ENCODE results near the gene IL1RL2.

Gene IL1RL2

DNA sequence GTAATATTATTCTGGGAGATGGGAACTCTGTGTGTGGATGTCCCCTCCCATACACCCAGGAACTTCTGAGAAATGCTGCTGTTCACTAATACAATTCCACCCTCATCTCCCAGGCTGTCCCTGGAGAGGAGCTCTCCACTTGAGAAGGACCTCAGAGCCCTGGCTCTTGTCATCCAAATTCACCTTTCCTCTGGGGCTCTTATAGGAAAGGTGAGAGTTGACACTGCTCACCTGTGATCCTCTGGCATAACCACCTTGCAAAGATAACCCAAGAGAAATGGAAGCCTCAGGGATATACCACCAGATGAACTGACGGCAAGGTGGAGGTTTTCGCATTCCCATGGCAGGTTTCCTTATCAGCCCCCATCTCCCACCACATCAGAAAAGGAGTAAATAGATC lies 52.0 kb downstream of the IL1RL2 start:
- no peak for DNase-seq (ENCODE audit: low read depth)

DNA sequence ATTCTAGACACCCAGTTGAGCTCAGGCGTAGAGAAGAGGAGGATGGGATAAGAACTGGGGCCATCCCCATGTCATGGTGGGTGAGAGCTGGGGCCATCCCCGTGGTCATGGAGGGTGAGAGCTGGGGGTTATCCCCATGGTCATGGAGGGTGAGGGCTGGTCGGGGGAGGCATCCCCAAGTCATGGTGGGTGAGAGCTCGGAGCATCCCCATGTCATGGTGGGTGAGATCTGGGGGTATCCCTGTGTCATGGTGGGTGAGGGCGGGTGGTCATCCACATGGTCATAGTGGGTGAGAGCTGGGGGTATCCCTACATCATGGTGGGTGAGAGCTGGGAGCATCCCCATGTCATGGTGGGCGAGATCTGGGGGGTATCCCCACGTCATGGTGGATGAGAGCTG lies 52.5 kb downstream of the IL1RL2 start:
- no peak for DNase-seq (ENCODE audit: low read depth)

DNA sequence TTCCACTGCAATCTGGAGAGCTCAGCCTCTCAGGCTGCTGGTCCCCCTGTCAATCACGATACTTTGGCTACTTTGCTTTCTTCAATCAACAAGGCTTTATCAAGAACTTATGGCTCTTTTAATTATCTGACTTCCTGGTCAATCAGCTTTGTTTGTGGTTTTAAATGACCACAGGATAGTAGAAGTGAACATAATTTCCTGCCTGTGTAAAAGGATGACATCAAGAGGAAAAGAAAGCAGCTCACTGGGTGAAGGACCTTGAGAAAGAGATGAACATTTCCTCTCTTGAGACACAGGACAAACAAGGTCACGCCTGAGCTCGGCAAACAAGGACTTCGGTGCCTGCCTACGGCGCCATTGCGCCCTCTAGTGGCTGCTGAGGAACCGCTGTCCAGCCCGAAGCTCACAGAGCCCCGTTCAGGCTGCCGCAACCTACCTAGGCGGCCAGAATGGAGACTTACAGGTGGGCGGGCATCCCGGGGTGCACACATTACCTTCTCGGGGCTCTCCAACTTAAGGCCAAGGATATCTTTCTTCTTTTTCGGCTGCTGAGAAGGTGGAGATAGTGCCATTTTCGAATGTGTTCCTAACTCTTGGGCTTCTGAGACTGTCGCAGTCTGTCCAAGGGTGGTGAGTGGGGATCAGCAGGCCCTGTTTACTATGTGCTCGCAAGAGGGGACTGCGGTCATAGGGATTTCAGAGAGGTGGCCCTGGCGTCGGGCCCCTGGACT lies 54.0 kb downstream of the IL1RL2 start:
- DNase-seq (ENCODE audit: low read depth) = peak; percentile 89

DNA sequence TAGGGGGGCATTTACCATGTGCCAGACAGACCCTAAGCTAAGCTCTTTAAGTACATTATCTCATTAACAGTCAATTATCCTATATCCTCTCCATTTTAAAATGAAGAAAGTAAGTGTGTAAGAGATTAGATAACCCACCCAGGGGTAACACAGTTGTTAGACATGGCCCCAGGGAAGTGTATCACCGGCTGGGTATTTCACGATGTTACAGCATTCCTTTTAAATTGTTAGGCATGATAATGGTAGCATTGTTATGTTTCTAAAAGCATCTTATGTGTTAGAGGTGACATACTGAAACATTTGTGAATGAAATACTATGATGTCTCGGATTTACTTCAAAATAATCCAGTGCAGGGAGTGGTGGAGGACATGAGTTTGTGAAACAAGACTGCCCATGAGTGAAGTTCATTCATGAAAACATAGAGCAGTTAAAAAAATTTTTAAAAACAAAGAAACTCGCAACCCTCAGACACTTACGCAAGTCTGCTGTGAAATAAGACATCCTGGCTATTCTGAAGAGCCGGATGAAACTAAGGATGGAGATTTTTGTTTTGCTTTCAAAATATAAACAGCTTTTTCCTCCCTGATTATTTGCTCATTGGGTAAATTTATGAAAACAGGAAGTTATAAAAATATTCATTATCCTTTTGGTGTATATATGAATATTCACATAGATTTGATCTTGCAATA lies 54.9 kb downstream of the IL1RL2 start:
- no peak for DNase-seq (ENCODE audit: low read depth)

DNA sequence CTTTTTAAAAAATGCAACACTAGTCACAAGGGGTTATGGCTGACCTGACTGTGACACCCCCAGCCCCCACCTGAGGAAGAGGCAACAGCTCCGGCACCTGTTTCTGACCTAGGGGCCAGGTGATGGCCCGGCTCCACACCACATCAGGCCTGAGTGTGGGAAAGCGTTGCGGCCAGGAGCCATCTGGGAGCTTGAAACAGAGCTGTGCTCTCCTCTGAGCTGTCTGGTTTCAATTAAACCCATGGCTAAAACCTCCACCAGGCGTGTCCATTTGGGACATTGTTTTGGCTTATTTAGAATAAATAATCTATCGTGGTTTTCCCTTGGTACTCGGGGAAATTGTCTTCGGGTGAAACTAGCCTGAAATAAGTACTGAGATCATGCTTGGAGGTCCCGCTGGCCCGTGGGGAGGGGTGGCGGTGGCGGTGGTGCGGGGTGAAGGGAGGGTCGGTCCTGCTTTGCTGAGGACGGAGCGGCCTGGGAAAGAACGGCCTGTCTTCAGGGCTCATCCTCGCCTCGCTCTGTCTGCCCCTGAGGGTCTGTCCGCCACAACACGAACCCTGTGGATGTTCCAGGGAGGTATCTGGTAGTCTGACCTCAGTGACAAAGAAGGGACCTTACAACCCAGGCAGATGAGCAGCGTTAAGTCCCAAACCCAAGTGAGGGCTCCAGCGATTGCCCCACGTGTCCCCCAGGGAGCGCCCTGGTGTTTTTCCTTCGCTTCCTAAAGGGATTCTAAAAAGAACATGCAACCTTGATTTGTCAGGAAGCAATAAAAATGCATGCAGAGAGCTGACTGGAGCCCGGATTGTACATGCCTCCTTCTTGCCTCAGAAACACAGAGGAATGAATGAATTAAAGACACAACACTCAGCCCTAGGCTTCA lies 58.7 kb downstream of the IL1RL2 start:
- DNase-seq (ENCODE audit: low read depth) = no peak

DNA sequence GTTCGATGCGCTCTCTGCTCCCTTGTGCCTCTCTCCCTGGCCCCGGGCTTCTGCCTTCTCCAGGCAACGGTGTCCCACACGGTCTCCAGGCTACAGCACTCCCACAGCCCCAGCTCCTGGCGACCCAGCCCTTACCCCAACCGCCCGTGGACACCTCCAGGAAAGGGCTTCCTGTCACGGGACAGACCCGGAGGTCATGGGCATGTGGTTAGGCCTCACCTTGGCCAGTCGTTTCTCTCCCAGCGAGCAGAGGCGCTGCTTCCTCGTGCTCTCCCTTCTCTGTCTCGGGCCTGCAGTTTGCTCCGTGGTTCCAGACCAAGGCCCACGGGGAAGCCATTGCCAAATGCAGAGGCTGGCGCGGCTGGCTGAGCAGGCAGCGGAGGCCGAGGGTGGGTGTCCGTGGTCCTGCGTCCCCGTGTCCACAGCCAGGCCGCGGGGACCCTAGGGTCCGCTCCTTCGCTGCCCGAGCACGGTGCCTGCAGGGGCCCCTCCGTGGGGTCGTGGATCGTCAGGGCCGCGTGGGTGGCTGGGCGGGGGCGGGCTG lies 63.5 kb downstream of the IL1RL2 start:
- DNase-seq (ENCODE audit: low read depth) = no peak

DNA sequence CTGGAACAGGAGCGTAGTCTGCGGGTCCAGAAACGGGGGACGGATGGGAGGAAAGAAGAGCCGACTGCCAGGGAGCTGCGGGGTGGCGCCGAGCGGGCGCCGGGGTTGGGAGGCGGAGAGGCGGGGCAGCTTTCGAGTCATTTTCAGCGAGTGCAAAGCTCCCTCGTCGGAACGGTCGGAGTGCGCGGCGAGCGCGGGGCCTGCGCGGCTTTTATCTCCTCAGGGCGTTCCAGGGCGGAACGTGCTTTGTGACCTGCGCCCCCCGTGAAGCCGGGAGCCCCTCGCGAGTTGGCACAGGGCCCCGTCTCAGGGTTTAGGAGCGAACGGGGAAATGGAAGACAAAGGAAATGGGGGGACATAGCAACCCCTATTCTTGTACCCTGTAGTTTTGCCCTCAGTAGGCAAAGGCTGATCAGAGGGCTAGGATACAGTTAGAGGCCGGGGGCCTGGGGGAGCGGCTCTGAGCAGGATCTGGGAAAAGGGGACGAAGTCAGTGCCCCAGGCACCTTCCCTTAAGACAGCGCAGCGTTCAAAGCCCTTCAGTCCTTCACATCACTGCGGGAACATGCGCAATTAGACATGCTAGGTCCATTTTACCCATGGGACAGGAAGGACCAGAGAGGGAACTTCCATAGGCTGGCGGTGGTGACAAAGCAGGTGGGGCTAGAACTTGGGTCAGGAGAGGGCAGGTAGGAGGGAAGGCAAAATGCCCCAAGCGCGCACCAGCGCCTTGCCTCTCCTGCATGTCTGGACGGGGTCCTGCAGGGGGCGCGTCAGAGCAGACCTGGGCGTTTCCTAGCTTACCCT lies 64.4 kb downstream of the IL1RL2 start:
- no peak for DNase-seq (ENCODE audit: low read depth)

DNA sequence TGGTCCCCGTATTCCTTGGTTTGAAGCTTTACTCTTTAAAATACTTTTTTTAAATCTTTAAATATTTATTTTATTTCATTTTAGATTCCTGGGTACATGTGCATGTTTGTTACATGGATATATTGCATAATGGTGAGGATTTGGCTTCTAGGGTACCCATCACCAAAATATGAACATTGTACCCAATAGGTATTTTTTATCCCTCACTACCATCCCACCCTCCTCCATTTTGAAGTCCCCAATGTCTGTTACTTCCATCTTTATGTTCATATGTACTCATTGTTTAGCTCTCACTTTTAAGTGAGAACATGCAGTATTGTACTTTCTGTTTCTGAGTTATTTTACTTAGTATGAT lies 65.0 kb downstream of the IL1RL2 start:
- DNase-seq (ENCODE audit: low read depth) = no peak

DNA sequence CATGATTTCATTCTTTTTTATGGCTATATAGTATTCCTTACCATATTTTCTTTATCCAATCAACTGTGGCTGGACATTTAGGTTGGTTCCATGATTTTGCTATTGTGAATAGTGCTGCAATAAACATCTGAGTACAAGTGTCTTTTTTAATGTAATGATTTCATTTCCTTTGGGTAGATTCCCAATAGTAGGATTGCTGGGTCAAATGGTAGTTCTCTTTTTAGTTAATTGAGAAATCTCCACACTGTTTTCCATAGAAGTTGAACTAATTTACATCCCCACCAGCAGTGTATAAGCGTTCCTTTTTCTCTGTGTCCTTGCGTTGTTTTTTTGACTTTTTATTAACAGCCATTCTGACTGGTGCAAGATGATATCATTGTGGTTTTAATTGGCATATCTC lies 65.4 kb downstream of the IL1RL2 start:
- DNase-seq (ENCODE audit: low read depth) = no peak

DNA sequence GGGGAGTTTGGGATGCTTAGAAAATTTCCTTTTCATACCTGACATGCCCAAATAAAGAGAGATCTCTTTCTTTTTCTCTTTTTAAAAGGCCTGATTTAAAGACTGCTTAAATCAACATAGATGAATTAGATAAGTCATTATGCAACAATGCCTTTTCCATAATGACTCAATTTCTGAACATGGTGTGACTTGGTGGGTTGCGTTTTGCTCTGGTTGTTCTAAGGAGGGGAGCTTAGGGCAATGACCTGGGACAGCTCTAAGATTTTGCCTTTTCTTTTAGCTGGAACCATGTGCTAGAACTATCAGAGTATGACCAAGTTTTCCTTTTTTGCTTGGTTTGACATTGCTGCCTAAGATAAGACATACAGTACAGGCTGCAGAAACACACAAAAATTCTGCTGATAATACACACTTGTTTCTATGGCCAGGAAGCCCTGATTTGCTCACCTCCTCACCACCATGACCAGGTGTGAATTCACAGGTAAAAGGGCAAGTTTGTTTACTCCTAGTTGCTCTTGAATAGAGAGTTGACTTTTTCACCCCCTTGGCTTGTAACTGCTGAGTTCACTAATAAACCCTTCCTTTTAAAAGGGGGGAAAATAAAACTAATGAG lies 66.4 kb downstream of the IL1RL2 start:
- no peak for DNase-seq (ENCODE audit: low read depth)

DNA sequence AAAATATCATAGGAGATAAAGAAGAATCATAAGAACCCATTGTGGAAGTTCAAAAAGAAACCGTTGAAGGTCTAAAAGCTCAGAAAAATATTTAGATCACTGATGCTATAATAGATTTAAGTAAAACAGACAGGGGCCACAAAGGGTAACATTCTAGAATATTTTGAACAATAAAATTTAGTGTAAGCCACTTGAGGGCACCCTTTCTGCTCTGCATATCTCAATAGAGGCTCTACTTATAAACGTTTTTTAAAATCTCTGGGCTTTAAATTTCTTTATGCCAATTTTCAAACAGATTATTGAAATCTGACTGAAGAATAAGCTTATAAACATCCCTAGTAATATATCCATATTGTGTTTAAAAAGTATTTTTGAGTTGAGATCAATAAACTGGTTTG lies 66.9 kb downstream of the IL1RL2 start:
- no peak for DNase-seq (ENCODE audit: low read depth)

DNA sequence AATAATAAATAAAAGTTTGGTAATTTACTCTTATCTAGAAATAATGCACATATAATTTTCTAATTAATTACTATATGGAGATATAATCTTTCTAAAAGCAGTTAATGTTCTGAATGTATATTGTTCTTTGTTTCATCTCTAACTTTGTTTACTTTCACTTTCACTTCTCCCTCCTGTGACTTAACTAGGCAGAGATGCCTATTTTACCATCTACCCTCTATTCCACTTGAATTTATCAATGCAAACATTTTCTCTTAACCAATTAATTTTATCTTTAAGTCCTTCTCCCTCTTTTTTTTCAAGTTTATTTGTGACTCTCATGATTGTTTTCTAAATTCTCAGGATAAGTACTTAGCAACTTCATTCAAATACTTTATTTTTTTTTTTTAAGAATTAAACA lies 69.5 kb downstream of the IL1RL2 start:
- no peak for DNase-seq (ENCODE audit: low read depth)

DNA sequence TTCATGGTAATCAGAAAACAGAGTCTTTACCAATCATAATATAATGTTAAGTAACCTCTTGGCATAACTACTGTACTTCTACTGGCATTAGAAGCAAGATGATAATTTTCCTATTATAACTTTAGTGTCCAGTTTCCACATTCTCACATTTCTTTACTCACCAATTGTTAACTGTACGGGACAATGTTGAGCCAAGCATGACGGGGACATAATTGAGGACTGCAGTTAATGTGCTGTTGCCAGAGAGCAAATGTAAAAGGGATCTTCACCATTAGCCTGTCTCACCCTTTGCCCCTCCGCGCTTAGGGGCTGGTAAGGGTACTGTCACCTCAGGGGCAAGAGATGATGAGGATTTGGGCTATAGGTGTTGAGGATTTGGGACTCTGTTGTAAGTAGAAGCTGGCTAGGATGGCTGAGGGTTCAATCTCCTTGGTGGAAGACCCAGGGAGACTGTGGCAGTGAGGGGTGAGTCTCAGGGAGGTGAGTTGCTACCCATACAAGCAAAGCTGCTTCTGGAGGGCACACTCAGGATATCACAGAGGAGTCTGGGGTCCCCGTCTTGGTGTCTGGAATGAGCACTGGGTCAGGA lies 70.1 kb downstream of the IL1RL2 start:
- no peak for DNase-seq (ENCODE audit: low read depth)

DNA sequence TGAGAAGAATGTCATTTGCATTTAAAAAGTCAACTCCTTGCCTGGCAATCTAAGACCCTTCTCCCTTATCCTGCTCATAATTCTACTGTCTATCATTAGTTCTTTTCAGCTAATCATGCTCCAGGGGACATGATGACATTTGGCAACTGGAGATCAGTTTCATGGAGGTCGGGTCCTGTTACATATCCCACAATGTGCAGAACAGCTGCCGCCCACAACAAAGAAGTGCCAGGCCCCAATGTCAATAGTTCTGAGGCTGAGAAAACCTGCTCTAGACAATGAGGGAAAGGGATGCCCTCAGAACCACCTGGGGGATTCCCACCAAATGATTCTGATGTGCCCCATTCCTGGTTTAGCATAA lies 71.2 kb downstream of the IL1RL2 start:
- no peak for DNase-seq (ENCODE audit: low read depth)

DNA sequence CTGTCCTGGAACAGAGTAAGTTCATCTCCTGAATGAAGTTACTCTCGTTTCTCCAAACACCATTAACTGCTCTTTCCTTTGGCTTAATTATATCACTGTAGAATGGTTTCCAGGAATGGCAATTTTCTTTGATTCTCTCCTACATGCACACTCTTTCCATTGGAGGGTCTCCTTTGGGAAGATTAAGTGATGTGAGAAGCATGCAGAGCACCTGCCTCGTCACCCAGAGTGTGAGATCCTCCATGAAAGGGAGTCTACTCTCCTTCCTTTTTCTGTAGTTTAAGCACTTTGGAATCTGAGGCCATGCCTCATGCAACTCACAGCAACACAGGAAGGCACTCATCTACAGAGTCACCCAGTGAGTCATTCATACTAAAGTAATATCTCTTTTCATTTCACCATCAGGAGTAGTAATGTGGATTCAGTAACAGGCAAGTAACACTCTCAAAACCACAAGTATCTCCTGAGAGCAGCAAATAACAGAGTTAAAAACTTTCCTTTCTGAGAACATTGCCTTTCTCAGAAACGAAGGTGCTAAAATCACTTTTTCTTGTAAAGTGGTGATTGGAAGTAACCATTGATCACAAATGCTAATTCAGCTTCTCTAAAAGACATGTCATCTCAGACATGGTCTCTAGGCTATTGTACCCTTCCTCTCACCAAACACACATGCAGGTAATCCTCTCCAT lies 71.7 kb downstream of the IL1RL2 start:
- peak; percentile 82 for DNase-seq (ENCODE audit: low read depth)

DNA sequence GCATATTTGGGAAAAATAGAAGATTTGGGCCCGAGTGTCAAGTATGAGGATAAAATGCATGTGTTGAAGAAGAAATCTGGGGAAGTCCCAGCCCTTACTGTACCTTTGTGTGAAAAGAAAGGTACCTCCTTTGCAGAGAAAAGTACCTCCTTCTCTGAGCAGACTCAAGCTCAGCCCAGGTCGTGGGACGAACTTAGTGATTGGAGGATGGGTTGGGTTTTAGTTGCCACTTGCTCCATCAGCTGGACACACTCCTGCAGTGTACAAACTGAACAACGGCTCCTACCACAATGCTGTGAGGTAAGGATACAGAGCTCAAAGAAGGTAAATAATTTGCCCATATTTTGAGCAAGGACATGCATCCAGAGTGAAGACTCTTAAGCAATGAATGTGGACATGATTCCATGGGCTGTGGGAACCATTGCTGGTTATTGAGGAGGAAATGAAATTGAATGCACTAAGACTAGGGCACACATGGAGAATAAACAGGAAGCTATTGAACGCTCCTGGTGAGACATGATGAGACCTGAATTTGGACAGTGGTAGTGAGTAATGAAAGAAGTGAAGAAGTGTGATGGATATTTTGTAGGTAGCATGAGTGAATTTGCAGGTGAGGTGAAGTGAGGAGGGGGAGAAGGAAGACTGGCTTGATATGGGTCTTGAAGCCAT lies 74.8 kb downstream of the IL1RL2 start:
- no peak for DNase-seq (ENCODE audit: low read depth)

DNA sequence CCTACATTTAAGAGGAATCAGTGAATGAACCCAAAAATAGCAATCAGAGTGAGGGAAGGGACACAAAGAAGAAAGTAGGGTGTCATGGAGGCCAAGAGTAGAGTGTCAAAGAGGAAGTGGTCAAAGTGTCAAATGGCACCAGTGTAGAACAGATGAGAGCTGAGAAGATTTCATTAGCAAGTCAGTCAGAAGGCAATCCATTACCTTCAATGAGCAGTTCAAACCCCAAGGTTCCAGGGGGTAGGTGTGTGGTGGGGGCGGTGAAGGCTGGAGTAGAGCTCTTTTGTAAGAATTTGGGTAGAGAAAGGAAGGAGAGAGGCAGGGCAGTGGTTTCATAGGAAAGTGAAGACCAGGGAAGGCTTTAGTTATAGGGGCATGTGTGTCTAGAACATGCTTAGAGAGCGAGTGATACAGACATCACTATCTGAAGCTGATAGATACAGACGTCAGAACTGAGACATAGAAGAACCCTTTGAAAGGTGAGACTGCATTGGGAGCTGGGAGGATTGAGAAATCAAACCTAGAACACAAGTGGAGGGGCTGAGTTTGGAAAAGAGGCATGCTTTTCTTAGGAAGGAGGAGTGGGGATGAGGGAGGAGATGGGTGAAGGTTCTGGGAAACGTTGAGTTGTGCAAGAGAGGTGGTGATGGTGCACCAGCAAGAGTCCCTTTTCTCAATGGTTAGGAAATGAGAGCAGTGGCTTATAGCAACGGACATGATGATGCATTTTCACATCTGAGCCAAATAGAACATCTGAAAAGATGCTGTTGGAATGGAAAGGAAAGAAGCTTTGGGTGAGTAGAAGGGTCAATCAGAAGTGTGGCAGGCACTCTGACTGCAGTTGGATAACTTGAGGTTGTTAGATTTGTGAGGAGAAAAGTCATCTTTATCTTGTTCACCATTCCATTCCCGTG lies 75.7 kb downstream of the IL1RL2 start:
- DNase-seq (ENCODE audit: low read depth) = no peak

DNA sequence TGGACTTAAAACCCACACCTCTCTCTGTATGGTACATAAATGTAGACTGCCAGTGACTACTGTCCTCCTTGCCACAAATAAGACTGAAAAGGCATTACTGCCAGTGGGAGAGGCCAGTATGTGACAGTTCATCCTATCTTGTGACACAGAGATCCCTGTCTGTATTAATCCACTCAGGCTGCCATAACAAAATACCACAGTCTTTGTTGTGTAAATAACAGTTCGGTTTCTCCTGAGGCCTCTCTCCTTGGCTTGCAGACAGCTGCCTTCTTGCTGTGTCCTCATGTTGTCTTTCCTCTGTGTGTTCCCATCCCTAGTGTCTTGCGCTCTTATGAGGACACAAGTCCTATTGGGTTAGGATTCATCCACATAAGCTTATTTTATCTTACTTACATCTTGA lies 78.1 kb downstream of the IL1RL2 start:
- DNase-seq (ENCODE audit: low read depth) = no peak

DNA sequence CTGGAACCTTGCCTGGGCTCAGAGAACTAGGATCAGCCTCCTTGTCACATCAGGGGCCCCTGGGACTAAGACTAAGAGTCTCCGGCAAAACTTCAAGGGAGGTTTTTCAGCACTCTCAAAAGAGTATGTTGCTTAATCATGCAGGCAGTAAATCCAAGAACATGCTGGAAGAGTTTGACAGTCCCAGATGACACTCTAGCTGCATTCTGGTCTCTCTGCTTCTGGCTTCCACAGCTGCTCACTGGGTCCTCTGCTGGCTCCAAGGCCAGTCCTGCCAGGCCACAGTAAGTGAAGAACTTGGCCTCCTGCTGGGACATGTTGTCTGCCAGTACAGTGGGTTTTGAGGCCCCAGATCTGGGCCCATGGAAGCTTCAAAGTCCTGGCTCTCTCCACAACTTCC lies 79.4 kb downstream of the IL1RL2 start:
- DNase-seq (ENCODE audit: low read depth) = peak; percentile 40

All from GM04504 (cell line).